SHP77 treated with DMSO at 0.1 percent for 48 hours (cell line): ENCODE data around the gene TGM5.
"Not testable (repeated sequence)": the region's sequence is repeated elsewhere in the genome, so short reads cannot be mapped to it uniquely, and the experiment has no call there.

Source experiments
- DNase-seq: peaks from one replicate; lab custom pipeline; 2025; lab: John Stamatoyannopoulos, UW

Gene TGM5

GRCh38 chr15:43215961-43216360, 50.8 kb downstream of the TGM5 start:
- DNase-seq = no peak

GRCh38 chr15:43214592-43215295, 52.0 kb downstream of the TGM5 start:
- DNase-seq = no peak

- no peak for DNase-seq
Observed at GRCh38 chr15:43214169-43214568, 52.6 kb downstream of the TGM5 start.

GRCh38 chr15:43213466-43213865, 53.3 kb downstream of the TGM5 start:
- DNase-seq = no peak

GRCh38 chr15:43212951-43213350, 53.8 kb downstream of the TGM5 start:
- no peak for DNase-seq

GRCh38 chr15:43212299-43212698, 54.4 kb downstream of the TGM5 start:
- DNase-seq = no peak

- DNase-seq = no peak
Observed at GRCh38 chr15:43211224-43211735, 55.4 kb downstream of the TGM5 start.

- no peak for DNase-seq
Observed at GRCh38 chr15:43210807-43211206, 55.9 kb downstream of the TGM5 start.

- DNase-seq = no peak
Observed at GRCh38 chr15:43210172-43210745, 56.5 kb downstream of the TGM5 start.

- DNase-seq = no peak
Observed at GRCh38 chr15:43209059-43209824, 57.5 kb downstream of the TGM5 start.

- no peak for DNase-seq
Observed at GRCh38 chr15:43208052-43209002, 58.4 kb downstream of the TGM5 start.

GRCh38 chr15:43207024-43207423, 59.7 kb downstream of the TGM5 start:
- no peak for DNase-seq

- no peak for DNase-seq
Observed at GRCh38 chr15:43206054-43206453, 60.7 kb downstream of the TGM5 start.

- peak; percentile 20 for DNase-seq
Observed at GRCh38 chr15:43204016-43204901, 62.5 kb downstream of the TGM5 start.

GRCh38 chr15:43199945-43200488, 66.7 kb downstream of the TGM5 start:
- DNase-seq = no peak

- no peak for DNase-seq
Observed at GRCh38 chr15:43198992-43199391, 67.7 kb downstream of the TGM5 start.

GRCh38 chr15:43198556-43198955, 68.2 kb downstream of the TGM5 start:
- not testable (repeated sequence) for DNase-seq

- DNase-seq = not testable (repeated sequence)
Observed at GRCh38 chr15:43197773-43198172, 69.0 kb downstream of the TGM5 start.

- no peak for DNase-seq
Observed at GRCh38 chr15:43196760-43197548, 69.8 kb downstream of the TGM5 start.

GRCh38 chr15:43194795-43195194, 71.9 kb downstream of the TGM5 start:
- DNase-seq = no peak
